Pancreas (tissue), 10 donors: ENCODE measurements around the gene MRC2. TPM values are rescaled to one million over a fixed set of nuclear protein-coding genes. Genes with fewer than 3 reads are reported as not detected.
"Not testable (repeated sequence)": the region's sequence is repeated elsewhere in the genome, so short reads cannot be mapped to it uniquely, and the experiment has no call there.

Experiments
- ATAC-seq, 4 donors: fragments of 200-7000 bp; cut with Tn5 transposase; one replicate each; pipeline versions ENCODE4 v1.8.0 to v1.9.1; 2020; ENCODE audit warnings: mild to moderate bottlenecking in 4 of 4, moderate library complexity in 4 of 4
- DNase-seq, 6 donors: peaks; one replicate each; pipeline ENCODE4 v3.0.0-alpha.2; 2020
- FAIRE-seq: peaks from 2 replicates; lab custom pipeline; 2012; peaks lifted over from hg19 to GRCh38; lab: Jason Lieb, UNC
- H3K27ac ChIP-seq, 4 donors: fragments of 200-600 bp; sonication (generic); 1 replicate in 3 of 4; 2 replicates in 1 of 4; pipeline versions ENCODE4 v1.5.0 to v1.8.0; 2020
- H3K27me3 ChIP-seq, 4 donors: fragments of 200-600 bp; one replicate each; pipeline ENCODE4 v1.8.0; 2021
- H3K36me3 ChIP-seq, 3 donors: fragments of 200-600 bp; sonication (generic) in 1 of 3; one replicate each; pipeline versions ENCODE4 v1.5.0 to v1.8.0; 2020 to 2021
- H3K4me1 ChIP-seq, 3 donors: fragments of 200-600 bp; one replicate each; pipeline ENCODE4 v1.8.0; 2021
- H3K4me3 ChIP-seq, 4 donors: fragments of 200-600 bp; sonication (generic) in 2 of 4; one replicate each; pipeline versions ENCODE4 v1.5.0 to v1.8.0; 2020 to 2021
- H3K9me3 ChIP-seq, 4 donors: fragments of 200-600 bp; one replicate each; pipeline ENCODE4 v1.8.0; 2021
- CTCF ChIP-seq, 4 donors: fragments of 200-600 bp; sonication (generic) in 3 of 4; IDR thresholded peaks; one replicate each; pipeline versions ENCODE4 v1.5.0 to v1.8.0; 2021; ENCODE audit warnings: antibody characterized with exemption in 4 of 4
- WGBS, 2 donors: extraction: QIAGEN DNeasy Blood & Tissue Kit; methylation state at CpG; one replicate each; pipeline ENCODE4 v1.1.7; 2013; 5-methylcytosine and 5-hydroxymethylcytosine counted together
- intact Hi-C, 3 donors: fragments of 100-400 bp; cut with DNase I; formaldehyde crosslinking; loops; one replicate each; pipeline versions ENCODE4 v1.11.1 to v1.14.2; 2022
- polyA plus RNA-seq, 2 donors: library from polyadenylated mRNA; stranded (reverse); fragments of 200-250 nt; gene quantifications; one replicate each; pipeline ENCODE4 v1.2.3, GENCODE V29; 2013
- total RNA-seq, 6 donors: library from RNA; stranded (reverse); fragmentation: NEBNext Ultra II Directional in 4 of 6; extraction: Animal tissue kit (Norgen Biotek cat#: 25700) in 4 of 6; gene quantifications; one replicate each; pipeline versions ENCODE4 v1.2.1 to v1.2.4, GENCODE V29; 2021 to 2023
- donor health status: healthy with polysubstance abuse.
- donor health status: DM: no; HTN: no; CAD: no; lungs with moderate emphysema.
- donor health status: DM: no; HTN: no; CAD: no.
- donor health status: control.
- donor health status: control.
- donor health status: Bipolar disorder and iron deficiency.
- donor health status: DM: yes; HTN: yes; CAD: no.
- donor health status: DM: no; HTN: no; CAD: no.
- donor health status: DM: no; HTN: no; CAD: no.
- donor health status: DM: yes; HTN: yes; CAD: no.

The MRC2 gene
- total and polyA plus RNA-seq, 8 donors, result 1.6 to 25.4 (median 5.1) TPM

- DNase-seq, result peak in 1 of 6 donors; percentile 41
- 67 to 70% methylated on average over 27 of the region's 27 CpGs for WGBS, 2 donors
- Histone ChIP-seq H3K36me3 (no peaks in the 10 kb centered on the region), H3K9me3 (no peaks in the 10 kb centered on the region), H3K27ac (no peak overlapping the region), H3K4me3 (no peak overlapping the region), H3K27me3 (no peaks in the 10 kb centered on the region), H3K4me1 (no peaks in the 10 kb centered on the region)
- ATAC-seq, result no peak
- intact Hi-C loops, result loop anchor here in 2 of 3 donors (5.0 to 10.0 kb wide), 2 partner anchors 58 to 715 kb away; no protein-coding TSS in a partner anchor
- no peak for TF ChIP-seq CTCF (IDR thresholded peaks at IDR 0.05)
- FAIRE-seq, result no peak
Measured at GRCh38 chr17:62696726-62697490, 69.4 kb downstream of the MRC2 start.

GRCh38 chr17:62698459-62698858 is 71.0 kb downstream of the MRC2 start:
- not testable (repeated sequence) for H3K9me3 ChIP-seq, H3K4me3 ChIP-seq, H3K4me1 ChIP-seq, ATAC-seq, H3K27ac ChIP-seq, H3K27me3 ChIP-seq, H3K36me3 ChIP-seq, FAIRE-seq
- WGBS, 2 donors, result 61 to 70% methylated on average over 11 of the region's 11 CpGs
- DNase-seq, result peak in 1 of 6 donors; percentile 14
- intact Hi-C loops, result loop anchor here in 2 of 3 donors (5.0 to 10.0 kb wide), 2 partner anchors 56 to 714 kb away; no protein-coding TSS in a partner anchor

GRCh38 chr17:62700964-62701705 is 73.7 kb downstream of the MRC2 start:
- intact Hi-C loops, result loop anchor here in 2 of 3 donors (5.0 to 10.0 kb wide), 3 partner anchors 264 to 706 kb away; partner anchors contain the start of gene TANC2 (in 1 of the 2)
- FAIRE-seq (no peak), DNase-seq (peak in 1 of 6 donors; percentile 40), ATAC-seq (no peak)
- Histone ChIP-seq H3K4me1 (peaks cover 0 to 14% (median 0%) of the 10 kb centered on the region in 3 donors), H3K27me3 (no peaks in the 10 kb centered on the region), H3K36me3 (no peaks in the 10 kb centered on the region), H3K27ac (no peak overlapping the region), H3K4me3 (no peak overlapping the region), H3K9me3 (no peaks in the 10 kb centered on the region)
- TF ChIP-seq CTCF (IDR thresholded peaks at IDR 0.05), result no peak
- 57 to 65% methylated on average over 12 of the region's 12 CpGs for WGBS, 2 donors

- Histone ChIP-seq H3K4me3 (no peak overlapping the region), H3K27me3 (no peaks in the 10 kb centered on the region), H3K9me3 (no peaks in the 10 kb centered on the region), H3K36me3 (no peaks in the 10 kb centered on the region), H3K27ac (no peak overlapping the region), H3K4me1 (peaks cover 0 to 14% (median 0%) of the 10 kb centered on the region in 3 donors)
- intact Hi-C loops, result loop anchor here in 2 of 3 donors (5.0 to 10.0 kb wide), 3 partner anchors 263 to 706 kb away; partner anchors contain the start of gene TANC2 (in 1 of the 2)
- TF ChIP-seq CTCF (IDR thresholded peaks at IDR 0.05), result no peak
- DNase-seq, result peak in 1 of 6 donors; percentile 38
- no peak for FAIRE-seq
- no peak for ATAC-seq
- WGBS, 2 donors, result 54 to 68% methylated on average over 8 of the region's 8 CpGs
Measured at GRCh38 chr17:62701706-62702085, 74.2 kb downstream of the MRC2 start.

- no peak for ATAC-seq
- peaks cover 0 to 14% (median 0%) of the 10 kb centered on the region in 3 donors for H3K4me1 ChIP-seq
- H3K4me3 ChIP-seq, result no peak overlapping the region
- no peaks in the 10 kb centered on the region for H3K9me3 ChIP-seq
- intact Hi-C loops, result loop anchor here in 2 of 3 donors (5.0 to 10.0 kb wide), 3 partner anchors 262 to 704 kb away; partner anchors contain the start of gene TANC2 (in 1 of the 2)
- FAIRE-seq, result no peak
- no peak for TF ChIP-seq CTCF (IDR thresholded peaks at IDR 0.05)
- 38 to 46% methylated on average over 6 of the region's 6 CpGs for WGBS, 2 donors
- no peak overlapping the region for H3K27ac ChIP-seq
- no peaks in the 10 kb centered on the region for H3K36me3 ChIP-seq
- peak in 1 of 6 donors; percentile 27 for DNase-seq
- H3K27me3 ChIP-seq, result no peaks in the 10 kb centered on the region
Measured at GRCh38 chr17:62702746-62703260, 75.3 kb downstream of the MRC2 start.
